HepG2 (cell line): ENCODE measurements around the gene CASKIN2. TPM values are rescaled to one million over a fixed set of nuclear protein-coding genes. Genes with fewer than 3 reads are reported as not detected.
A peak's percentile ranks its signal among the peaks of the same experiment; 100 is the strongest.

Experiments
- FOXK2 ChIP-seq: fragments of 450-650 bp; IDR thresholded peaks from 2 replicates; pipeline ENCODE4 v1.6.1; 2016
- HNRNPH1 ChIP-seq: fragments of 200-400 bp; formaldehyde crosslinking; optimal IDR thresholded peaks from 2 replicates; pipeline ENCODE3; 2017; ENCODE audit warnings: mild to moderate bottlenecking, low read depth, low read length
- NKX3-1 ChIP-seq: sonication (generic); formaldehyde crosslinking; IDR thresholded peaks from 2 replicates; pipeline ENCODE4 v1.5.0; 2020; ENCODE audit warnings: missing genetic modification reagents
- YY1 ChIP-seq: IDR thresholded peaks from 2 replicates; pipeline ENCODE4 v1.6.1; 2011; ENCODE audit warnings: low read length, low read depth, moderate library complexity, mild to moderate bottlenecking; ENCODE audit not compliant: insufficient read depth, insufficient replicate concordance
- ZFYVE20 ChIP-seq: sonication (generic); formaldehyde crosslinking; IDR thresholded peaks from 2 replicates; pipeline ENCODE4 v1.8.0; 2023; ENCODE audit warnings: low read depth, mild to moderate bottlenecking, moderate library complexity, missing genetic modification reagents, borderline replicate concordance
- ZNF235 ChIP-seq: sonication (generic); formaldehyde crosslinking; IDR thresholded peaks from 2 replicates; pipeline ENCODE4 v1.8.1; 2023; ENCODE audit warnings: mild to moderate bottlenecking, missing genetic modification reagents, borderline replicate concordance
- ZNF337 ChIP-seq: sonication (generic); formaldehyde crosslinking; IDR thresholded peaks from 2 replicates; pipeline ENCODE4 v1.5.1; 2020; ENCODE audit warnings: missing genetic modification reagents, low read depth, mild to moderate bottlenecking, borderline replicate concordance
- ZNF776 ChIP-seq: sonication (generic); formaldehyde crosslinking; IDR thresholded peaks from 2 replicates; pipeline ENCODE4 v1.4.0; 2020; ENCODE audit warnings: mild to moderate bottlenecking, missing genetic modification reagents
- ZNF788 ChIP-seq: sonication (generic); formaldehyde crosslinking; IDR thresholded peaks from 2 replicates; pipeline ENCODE4 v1.5.0; 2020; ENCODE audit warnings: mild to moderate bottlenecking, missing genetic modification reagents, borderline replicate concordance
- ZNF841 ChIP-seq: sonication (generic); formaldehyde crosslinking; IDR thresholded peaks from 2 replicates; pipeline ENCODE4 v1.8.1; 2023; ENCODE audit warnings: missing genetic modification reagents, borderline replicate concordance
- polyA plus RNA-seq, 8 experiments: library from polyadenylated mRNA; depleted of rRNA in 3 of 8; stranded (reverse) in 7 of 8; unstranded in 1 of 8; fragments of >200 nt; fragmentation: Illumina TruSeq in 4 of 8; extraction: Trizol in 4 of 8; gene quantifications; 2 replicates each; pipeline versions ENCODE4 v1.2.1 to v1.2.3, GENCODE V29; 2011 to 2016; ENCODE audit warnings: low read depth in 4 of 8, missing spikeins in 1 of 8, mixed read lengths in 1 of 8; ENCODE audit not compliant: insufficient read depth in 1 of 8
- total RNA-seq, 5 experiments: library from RNA; depleted of rRNA; stranded (reverse); fragments of >200 nt; fragmentation: Illumina TruSeq; extraction: Trizol; gene quantifications; 2 replicates each; pipeline ENCODE4 v1.2.3, GENCODE V29; 2016; ENCODE audit warnings: low read depth in 1 of 5
- TF ChIP-seq, protein P1 (sequence below): sonication (generic); formaldehyde crosslinking; IDR thresholded peaks from 2 replicates; pipeline ENCODE4 v1.5.0; 2020; ENCODE audit warnings: missing genetic modification reagents
- TF ChIP-seq, protein P2 (sequence below): sonication (generic); formaldehyde crosslinking; IDR thresholded peaks from 2 replicates; pipeline ENCODE4 v1.4.0; 2020; ENCODE audit warnings: missing genetic modification reagents, borderline replicate concordance
- TF ChIP-seq, protein P3 (sequence below): sonication (generic); formaldehyde crosslinking; IDR thresholded peaks from 2 replicates; pipeline ENCODE4 v1.5.1; 2020; ENCODE audit warnings: mild to moderate bottlenecking, missing genetic modification reagents, borderline replicate concordance
- TF ChIP-seq, protein P4 (sequence below): sonication (generic); formaldehyde crosslinking; IDR thresholded peaks from 2 replicates; pipeline ENCODE4 v1.4.0; 2020; ENCODE audit warnings: missing genetic modification reagents, mild to moderate bottlenecking, borderline replicate concordance
- TF ChIP-seq, protein P5 (sequence below): sonication (generic); formaldehyde crosslinking; IDR thresholded peaks from 2 replicates; pipeline ENCODE4 v1.4.0; 2020; ENCODE audit warnings: mild to moderate bottlenecking, missing genetic modification reagents
- TF ChIP-seq, protein P6 (sequence below): sonication (generic); formaldehyde crosslinking; IDR thresholded peaks from 2 replicates; pipeline ENCODE4 v1.8.0; 2022; ENCODE audit warnings: mild to moderate bottlenecking, missing genetic modification reagents, moderate library complexity
- TF ChIP-seq, protein P7 (sequence below): conservative IDR thresholded peaks from 2 replicates; pipeline ENCODE4 v1.6.1; 2018; ENCODE audit warnings: missing genetic modification reagents

The CASKIN2 gene
- total and polyA plus RNA-seq, 2 of the 13 experiments (the other 11 are each of a cell fraction or from before 2014, with no cell fraction given), result 5.2 to 7.8 TPM

DNA sequence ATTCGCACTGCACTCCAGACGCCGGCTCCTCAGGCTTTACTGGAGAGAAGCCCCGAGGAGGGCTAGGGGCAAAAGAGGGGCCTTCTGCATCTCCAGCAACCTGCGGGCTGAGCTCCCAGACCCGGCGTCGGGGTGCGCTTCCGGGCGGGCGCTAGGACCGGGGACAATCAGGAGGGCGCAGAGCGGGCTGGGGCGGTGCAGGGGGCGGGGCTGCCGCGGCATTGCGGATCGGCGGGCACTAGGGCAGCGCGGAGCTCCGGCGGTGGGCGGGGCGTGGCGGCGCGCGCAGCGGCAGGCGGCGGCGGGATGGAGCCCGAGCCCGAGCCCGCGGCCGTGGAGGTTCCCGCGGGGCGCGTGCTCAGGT, 900 bp upstream of the CASKIN2 start, which contains the start of gene TSEN54 (continued):
- TF ChIP-seq, protein P1, sequence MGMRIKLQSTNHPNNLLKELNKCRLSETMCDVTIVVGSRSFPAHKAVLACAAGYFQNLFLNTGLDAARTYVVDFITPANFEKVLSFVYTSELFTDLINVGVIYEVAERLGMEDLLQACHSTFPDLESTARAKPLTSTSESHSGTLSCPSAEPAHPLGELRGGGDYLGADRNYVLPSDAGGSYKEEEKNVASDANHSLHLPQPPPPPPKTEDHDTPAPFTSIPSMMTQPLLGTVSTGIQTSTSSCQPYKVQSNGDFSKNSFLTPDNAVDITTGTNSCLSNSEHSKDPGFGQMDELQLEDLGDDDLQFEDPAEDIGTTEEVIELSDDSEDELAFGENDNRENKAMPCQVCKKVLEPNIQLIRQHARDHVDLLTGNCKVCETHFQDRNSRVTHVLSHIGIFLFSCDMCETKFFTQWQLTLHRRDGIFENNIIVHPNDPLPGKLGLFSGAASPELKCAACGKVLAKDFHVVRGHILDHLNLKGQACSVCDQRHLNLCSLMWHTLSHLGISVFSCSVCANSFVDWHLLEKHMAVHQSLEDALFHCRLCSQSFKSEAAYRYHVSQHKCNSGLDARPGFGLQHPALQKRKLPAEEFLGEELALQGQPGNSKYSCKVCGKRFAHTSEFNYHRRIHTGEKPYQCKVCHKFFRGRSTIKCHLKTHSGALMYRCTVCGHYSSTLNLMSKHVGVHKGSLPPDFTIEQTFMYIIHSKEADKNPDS (CRISPR knock-in tag), result no peak
- TF ChIP-seq HNRNPH1 (no peak), ZFYVE20 (CRISPR knock-in tag) (no peak), FOXK2 (no peak), ZNF337 (CRISPR knock-in tag) (no peak), ZNF788 (CRISPR knock-in tag) (peak; percentile 73; the same call in 1 of the 2 replicates), ZNF776 (0 out of 2 replicates have a peak, but pooled peaks have one; percentile 14), ZNF841 (CRISPR knock-in tag) (peak; percentile 87), NKX3-1 (CRISPR knock-in tag) (no peak), YY1 (peak; percentile 82), ZNF235 (CRISPR knock-in tag) (peak; percentile 2; the same call in 1 of the 2 replicates)
- TF ChIP-seq, protein P2, sequence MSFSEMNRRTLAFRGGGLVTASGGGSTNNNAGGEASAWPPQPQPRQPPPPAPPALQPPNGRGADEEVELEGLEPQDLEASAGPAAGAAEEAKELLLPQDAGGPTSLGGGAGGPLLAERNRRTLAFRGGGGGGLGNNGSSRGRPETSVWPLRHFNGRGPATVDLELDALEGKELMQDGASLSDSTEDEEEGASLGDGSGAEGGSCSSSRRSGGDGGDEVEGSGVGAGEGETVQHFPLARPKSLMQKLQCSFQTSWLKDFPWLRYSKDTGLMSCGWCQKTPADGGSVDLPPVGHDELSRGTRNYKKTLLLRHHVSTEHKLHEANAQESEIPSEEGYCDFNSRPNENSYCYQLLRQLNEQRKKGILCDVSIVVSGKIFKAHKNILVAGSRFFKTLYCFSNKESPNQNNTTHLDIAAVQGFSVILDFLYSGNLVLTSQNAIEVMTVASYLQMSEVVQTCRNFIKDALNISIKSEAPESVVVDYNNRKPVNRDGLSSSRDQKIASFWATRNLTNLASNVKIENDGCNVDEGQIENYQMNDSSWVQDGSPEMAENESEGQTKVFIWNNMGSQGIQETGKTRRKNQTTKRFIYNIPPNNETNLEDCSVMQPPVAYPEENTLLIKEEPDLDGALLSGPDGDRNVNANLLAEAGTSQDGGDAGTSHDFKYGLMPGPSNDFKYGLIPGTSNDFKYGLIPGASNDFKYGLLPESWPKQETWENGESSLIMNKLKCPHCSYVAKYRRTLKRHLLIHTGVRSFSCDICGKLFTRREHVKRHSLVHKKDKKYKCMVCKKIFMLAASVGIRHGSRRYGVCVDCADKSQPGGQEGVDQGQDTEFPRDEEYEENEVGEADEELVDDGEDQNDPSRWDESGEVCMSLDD (CRISPR knock-in tag), result no peak
- TF ChIP-seq, protein P3, sequence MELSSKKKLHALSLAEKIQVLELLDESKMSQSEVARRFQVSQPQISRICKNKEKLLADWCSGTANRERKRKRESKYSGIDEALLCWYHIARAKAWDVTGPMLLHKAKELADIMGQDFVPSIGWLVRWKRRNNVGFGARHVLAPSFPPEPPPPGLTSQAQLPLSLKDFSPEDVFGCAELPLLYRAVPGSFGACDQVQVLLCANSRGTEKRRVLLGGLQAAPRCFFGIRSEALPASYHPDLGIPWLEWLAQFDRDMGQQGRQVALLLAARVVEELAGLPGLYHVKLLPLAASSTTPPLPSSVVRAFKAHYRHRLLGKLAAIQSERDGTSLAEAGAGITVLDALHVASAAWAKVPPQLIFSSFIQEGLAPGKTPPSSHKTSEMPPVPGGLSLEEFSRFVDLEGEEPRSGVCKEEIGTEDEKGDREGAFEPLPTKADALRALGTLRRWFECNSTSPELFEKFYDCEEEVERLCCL (CRISPR knock-in tag), result no peak; the same call in 1 of the 2 replicates
- TF ChIP-seq, protein P4, sequence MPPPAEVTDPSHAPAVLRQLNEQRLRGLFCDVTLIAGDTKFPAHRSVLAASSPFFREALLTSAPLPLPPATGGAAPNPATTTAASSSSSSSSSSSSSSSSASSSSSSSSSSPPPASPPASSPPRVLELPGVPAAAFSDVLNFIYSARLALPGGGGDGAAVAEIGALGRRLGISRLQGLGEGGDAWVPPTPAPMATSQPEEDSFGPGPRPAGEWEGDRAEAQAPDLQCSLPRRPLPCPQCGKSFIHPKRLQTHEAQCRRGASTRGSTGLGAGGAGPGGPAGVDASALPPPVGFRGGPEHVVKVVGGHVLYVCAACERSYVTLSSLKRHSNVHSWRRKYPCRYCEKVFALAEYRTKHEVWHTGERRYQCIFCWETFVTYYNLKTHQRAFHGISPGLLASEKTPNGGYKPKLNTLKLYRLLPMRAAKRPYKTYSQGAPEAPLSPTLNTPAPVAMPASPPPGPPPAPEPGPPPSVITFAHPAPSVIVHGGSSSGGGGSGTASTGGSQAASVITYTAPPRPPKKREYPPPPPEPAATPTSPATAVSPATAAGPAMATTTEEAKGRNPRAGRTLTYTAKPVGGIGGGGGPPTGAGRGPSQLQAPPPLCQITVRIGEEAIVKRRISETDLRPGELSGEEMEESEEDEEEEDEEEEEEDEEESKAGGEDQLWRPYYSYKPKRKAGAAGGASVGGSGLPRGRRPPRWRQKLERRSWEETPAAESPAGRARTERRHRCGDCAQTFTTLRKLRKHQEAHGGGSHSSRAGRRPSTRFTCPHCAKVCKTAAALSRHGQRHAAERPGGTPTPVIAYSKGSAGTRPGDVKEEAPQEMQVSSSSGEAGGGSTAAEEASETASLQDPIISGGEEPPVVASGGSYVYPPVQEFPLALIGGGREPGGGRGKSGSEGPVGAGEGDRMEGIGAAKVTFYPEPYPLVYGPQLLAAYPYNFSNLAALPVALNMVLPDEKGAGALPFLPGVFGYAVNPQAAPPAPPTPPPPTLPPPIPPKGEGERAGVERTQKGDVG (CRISPR knock-in tag), result no peak
- TF ChIP-seq, protein P5, sequence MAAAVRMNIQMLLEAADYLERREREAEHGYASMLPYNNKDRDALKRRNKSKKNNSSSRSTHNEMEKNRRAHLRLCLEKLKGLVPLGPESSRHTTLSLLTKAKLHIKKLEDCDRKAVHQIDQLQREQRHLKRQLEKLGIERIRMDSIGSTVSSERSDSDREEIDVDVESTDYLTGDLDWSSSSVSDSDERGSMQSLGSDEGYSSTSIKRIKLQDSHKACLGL (CRISPR knock-in tag), result no peak
- TF ChIP-seq, protein P6, sequence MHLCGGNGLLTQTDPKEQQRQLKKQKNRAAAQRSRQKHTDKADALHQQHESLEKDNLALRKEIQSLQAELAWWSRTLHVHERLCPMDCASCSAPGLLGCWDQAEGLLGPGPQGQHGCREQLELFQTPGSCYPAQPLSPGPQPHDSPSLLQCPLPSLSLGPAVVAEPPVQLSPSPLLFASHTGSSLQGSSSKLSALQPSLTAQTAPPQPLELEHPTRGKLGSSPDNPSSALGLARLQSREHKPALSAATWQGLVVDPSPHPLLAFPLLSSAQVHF (CRISPR knock-in tag), result 0 out of 2 replicates have a peak, but pooled peaks have one; percentile 72
- TF ChIP-seq, protein P7, sequence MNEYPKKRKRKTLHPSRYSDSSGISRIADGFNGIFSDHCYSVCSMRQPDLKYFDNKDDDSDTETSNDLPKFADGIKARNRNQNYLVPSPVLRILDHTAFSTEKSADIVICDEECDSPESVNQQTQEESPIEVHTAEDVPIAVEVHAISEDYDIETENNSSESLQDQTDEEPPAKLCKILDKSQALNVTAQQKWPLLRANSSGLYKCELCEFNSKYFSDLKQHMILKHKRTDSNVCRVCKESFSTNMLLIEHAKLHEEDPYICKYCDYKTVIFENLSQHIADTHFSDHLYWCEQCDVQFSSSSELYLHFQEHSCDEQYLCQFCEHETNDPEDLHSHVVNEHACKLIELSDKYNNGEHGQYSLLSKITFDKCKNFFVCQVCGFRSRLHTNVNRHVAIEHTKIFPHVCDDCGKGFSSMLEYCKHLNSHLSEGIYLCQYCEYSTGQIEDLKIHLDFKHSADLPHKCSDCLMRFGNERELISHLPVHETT (CRISPR knock-in tag), result no peak
